Measurements from ENCODE around the gene ERI3. TPM values are rescaled to one million over a fixed set of nuclear protein-coding genes. Genes with fewer than 3 reads are reported as not detected.

ERI3 gene
- polyA plus RNA-seq, 3 donors, result 76.3 to 99.8 (median 95.8) TPM

DNA sequence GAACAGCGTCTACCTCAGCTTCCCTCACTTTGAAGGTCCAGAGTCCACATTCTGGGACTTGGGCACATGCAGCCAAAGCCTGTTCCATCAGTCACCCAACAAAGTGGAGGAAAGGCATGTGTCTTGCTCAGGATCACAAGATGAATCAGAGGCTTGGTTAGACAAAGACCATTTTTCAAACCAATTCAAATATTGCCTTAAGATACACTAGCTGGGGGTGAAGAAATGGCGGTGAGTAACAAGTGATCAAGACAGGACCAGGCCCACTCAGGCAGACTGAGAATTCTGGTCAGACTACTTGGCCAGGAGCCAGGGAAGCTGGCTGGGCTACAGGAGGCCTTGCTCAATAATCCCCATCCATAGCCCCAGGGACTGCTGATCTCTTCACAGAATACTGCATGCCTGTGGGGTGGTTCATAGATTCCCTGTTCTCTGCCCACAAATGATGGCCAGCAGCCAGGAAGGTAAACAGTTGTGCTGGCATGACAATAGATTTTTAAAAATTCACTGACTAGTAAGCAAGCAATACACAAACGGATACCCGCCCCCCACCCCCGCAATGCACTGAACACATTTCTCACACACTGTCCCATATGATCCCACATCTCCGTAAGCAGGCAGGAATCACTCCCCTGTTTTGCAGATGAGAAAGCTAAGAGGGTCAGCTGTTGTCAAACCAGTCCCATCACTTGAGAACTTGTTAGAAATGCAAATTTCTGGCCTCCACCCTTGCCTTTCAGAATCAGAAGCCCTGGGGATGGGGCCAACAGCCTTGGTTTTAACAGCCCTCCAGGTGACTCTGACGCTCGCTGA is 27.2 kb downstream of the ERI3 start:
- no peak for DNase-seq (ENCODE audit: extremely low read depth in 1 of 11, low read depth in 9 of 11, low spot score in 4 of 11)

DNA sequence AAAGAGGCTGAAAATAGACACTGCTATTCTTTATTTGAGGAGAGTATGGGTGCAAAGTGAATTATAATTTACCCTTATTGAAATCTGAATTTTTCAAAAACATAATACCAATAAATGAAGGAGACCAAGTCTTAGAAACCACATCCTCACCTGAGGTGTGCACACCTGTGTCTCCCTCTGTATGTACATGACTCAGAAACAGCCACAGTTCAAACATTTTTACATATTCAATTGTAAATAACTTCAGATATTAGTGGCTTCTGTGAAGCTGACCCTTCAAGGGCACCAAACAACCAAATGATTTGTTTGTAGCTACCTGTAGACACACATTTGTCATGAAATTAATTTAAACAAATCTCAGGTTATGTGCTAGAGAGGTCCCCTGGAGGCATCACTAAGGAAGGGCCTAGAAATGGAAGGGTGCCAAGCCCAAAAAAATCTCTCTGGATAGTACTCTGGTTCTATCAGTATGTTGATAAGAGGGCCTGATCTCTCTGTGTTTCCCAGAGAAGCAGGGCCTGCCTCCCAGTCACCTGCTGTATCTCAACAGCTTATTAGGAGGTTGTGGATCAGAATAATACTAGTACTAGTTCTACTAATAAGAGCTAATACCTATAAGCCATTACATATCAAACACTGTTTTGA is 28.1 kb downstream of the ERI3 start:
- no peak for DNase-seq (ENCODE audit: extremely low read depth in 1 of 11, low read depth in 9 of 11, low spot score in 4 of 11)

DNA sequence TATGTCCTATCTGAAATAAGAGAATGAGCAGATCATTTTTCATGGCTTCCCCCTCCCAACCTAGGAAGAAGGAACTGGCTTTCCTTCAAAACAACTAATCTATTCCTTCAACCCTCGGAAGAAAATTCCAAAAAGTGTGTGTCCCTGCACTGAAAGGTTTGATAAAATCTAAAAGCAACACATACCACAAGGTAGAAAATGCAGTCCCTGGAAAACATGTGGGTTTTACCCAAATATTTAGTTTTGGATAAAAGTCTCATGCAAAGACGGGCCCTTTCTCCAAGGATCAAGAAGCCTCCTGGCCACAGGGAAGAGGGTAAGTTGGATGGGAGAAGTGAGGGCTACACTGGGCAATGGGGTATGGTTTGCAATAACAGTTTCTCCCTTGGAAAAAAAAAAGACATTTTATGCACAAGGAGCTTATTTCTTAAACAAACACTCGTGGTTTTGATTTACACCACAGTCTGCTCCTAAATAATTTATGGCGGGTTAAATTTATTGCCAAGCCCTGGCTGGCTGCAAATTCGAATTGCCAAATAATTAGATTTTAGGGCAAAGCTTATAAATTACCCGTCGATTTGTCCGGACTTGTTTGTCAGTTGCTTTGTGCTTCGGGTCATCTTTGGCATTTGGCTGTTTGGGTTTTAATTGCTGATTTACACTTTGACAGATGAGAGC is 28.9 kb downstream of the ERI3 start:
- DNase-seq (ENCODE audit: extremely low read depth in 1 of 11, low read depth in 9 of 11, low spot score in 4 of 11), result no peak

DNA sequence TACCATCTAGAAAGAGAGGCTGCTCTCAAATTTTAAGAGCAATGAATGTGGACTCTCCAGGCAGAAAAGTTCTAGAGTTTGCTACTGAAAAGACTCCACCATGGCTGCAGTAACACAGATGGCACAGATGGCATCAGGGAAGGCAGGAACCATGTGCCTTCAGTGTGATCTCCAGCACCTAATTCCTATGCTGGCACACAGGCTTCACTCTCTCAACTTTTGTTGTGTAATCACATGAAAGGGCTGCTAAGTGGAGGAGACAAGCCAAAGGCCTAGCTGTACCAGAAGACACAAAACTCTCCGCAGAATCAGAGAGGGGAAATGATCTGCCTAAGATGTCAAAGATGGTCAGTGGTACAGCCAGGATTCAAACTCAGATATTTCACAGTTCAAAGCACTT is 31.1 kb downstream of the ERI3 start:
- no peak for DNase-seq (ENCODE audit: extremely low read depth in 1 of 11, low read depth in 9 of 11, low spot score in 4 of 11)

DNA sequence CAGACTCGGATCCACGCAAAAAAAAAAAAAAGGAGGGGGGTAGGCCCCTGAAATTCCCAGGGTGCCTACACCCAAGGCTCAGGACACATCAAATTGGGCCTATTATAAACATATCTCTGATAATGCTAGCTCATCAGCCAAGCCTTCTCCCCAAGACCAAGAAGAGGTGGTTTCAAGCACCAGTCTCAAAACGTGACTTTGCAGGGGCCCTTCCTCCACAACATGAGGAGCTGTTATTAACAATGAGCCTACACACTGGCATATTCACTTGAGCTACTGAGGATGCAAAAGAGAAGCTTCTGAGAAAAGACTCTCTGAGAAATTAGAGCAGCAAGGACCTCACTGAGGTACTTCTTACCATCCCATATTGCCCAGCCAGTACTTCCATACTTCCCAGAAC is 32.7 kb downstream of the ERI3 start:
- DNase-seq (ENCODE audit: extremely low read depth in 1 of 11, low read depth in 9 of 11, low spot score in 4 of 11), result no peak

DNA sequence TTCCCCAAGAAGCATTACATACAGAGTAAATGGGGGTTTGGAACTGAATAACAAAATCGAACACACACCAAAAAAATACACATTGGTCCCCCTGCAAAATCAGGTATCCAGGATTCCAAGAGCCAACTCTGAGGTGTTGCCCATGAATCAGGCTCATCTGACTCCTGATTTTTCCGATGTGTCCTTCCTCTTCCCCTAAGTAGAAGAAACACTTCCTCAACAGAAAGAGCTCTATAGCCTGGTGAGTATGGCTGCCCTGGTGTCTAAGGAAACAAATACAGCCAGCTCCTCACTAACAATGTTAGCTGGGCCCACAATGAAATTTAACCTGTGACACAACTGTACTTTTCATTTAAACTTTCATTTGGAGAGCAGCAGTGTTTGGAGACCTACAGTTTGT is 33.6 kb downstream of the ERI3 start:
- DNase-seq (ENCODE audit: extremely low read depth in 1 of 11, low read depth in 9 of 11, low spot score in 4 of 11), result no peak

DNA sequence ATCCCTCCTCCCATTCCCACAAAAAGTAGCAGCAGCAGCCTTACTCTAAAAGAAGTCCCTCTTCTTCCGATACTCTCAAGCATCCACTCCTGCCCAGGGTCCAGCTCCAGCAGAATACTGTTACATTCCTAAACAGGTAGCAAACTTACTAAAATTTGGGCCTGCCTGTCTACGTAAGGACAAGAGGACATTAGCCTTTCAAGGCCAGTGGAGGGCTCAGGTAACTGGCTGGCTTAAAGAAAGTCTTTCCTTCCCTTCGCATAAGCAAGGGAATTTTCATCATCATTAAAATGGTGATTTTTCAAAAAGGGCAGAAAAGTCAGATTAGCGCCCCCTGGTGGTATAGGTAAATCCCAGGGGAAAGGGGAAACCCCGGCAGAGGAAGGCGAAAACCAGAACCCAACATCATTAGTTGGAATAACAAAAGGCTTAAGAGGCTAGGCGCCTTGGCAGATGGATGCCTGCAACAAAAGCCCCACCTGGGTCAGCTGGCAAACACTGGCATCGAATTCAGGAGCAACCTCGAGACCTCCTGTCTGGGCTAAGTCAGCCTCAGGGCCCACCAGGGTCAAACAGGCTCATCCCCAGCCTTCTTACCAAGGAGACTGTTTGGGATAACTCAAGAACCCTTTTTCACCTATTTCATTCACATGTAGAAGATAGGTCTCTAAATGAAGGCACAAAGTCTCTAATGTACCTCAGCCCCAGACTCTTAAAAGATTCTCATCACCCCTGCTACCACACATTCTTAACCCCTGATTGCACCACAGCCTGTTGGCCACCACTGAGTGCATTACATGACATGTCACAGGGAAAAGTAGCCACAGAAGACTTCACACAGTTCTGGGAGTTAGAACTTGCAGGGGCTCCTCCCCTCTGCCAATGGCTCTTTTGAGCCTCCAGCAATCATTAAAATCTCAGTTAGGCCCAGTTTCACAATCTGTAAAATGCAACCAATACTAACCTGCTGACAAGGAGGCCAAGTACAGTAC is 36.7 kb downstream of the ERI3 start:
- no peak for DNase-seq (ENCODE audit: extremely low read depth in 1 of 11, low read depth in 9 of 11, low spot score in 4 of 11)

DNA sequence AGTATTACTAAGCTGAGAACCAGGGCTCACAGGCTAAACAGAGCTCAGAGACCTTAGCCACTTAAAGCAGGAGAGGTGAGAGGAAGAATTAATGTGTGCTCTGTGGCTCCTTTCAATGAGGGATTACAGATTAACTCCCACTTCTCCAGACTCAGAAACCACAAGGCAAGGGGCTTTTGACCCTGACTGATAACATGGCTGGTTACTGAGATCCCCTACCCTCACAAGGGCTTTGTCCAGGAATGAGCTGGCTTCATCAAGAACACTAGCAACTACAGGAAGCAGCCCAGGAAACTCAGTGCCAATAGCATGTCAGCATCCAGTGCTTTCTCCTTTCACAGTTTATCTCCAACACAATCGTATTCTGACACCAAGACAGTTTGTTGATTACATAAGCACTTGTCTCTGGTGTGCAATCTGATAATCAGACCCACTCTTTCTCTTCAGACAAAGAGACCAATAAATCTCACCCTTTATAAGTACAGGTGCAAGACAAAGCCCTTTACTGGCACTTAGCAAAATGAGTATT is 38.8 kb downstream of the ERI3 start:
- DNase-seq (ENCODE audit: extremely low read depth in 1 of 11, low read depth in 9 of 11, low spot score in 4 of 11), result no peak

DNA sequence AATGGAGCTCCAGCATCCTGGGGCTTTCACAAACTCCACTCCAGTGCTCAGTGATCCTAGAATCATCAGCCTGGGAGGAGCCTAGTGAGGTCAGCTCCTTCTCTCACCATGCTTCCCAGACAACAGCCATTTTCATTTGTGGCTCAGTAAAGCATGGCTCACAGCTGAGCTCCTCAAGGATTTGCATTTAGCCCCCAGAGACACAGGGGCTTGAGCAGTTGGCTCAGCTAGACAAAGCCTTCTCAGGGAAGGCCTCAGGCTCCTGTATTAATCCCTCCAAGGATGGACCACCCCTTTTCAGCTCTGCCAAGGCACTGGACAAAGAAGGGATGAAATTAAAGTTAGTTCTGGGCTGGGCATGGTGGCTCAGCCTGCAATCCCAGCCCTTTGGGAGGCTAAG is 39.5 kb downstream of the ERI3 start:
- no peak for DNase-seq (ENCODE audit: extremely low read depth in 1 of 11, low read depth in 9 of 11, low spot score in 4 of 11)

DNA sequence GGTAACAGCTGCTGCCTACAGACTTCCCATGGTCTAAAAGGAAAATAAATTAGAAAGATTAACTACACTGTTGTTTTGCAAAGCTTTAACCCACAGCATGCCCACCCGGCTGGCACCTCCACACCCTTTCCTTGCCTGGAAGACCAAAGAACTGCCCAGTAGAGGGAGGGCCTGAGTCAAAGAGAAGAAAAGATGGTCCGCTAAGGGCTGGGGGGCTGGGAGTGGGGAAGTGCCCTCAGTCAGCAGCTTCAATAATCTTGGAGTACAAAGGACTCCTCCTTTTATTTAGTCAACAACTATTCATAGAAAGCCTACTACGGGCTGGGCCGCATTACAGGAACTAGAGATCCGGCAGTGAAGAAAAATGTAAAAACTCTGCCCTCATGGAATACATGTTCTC is 40.6 kb downstream of the ERI3 start:
- no peak for DNase-seq (ENCODE audit: extremely low read depth in 1 of 11, low read depth in 9 of 11, low spot score in 4 of 11)

DNA sequence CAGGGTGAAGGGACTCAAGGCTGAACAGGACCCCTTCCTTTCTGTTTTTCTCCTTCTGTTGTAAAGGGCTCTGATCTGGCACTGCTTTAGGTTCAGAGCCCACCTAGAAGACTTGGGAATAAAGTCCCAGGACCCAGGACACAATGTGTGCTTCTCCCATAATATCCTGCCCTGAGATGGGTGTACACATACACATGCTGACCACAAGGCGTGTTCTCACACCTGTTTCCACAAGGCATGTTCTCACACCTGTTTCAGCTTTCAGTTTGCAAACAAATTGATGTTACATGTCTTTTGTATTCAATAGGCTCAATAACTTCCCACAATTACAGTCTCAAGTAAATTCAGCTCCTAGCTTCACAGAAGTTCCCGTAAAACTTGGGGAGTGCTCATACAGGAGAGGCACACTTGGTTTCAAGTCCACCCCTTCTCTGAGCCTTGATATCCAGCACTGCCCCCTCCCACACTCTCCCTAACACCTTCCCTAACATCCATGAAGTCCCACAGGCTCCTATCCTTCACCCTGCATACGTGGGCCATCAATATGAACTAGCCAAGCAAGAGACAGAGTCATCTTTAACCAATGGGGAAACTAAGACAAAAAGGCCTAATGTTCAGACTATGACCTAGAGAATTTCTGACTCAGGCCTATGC is 41.7 kb downstream of the ERI3 start:
- no peak for DNase-seq (ENCODE audit: extremely low read depth in 1 of 11, low read depth in 9 of 11, low spot score in 4 of 11)

DNA sequence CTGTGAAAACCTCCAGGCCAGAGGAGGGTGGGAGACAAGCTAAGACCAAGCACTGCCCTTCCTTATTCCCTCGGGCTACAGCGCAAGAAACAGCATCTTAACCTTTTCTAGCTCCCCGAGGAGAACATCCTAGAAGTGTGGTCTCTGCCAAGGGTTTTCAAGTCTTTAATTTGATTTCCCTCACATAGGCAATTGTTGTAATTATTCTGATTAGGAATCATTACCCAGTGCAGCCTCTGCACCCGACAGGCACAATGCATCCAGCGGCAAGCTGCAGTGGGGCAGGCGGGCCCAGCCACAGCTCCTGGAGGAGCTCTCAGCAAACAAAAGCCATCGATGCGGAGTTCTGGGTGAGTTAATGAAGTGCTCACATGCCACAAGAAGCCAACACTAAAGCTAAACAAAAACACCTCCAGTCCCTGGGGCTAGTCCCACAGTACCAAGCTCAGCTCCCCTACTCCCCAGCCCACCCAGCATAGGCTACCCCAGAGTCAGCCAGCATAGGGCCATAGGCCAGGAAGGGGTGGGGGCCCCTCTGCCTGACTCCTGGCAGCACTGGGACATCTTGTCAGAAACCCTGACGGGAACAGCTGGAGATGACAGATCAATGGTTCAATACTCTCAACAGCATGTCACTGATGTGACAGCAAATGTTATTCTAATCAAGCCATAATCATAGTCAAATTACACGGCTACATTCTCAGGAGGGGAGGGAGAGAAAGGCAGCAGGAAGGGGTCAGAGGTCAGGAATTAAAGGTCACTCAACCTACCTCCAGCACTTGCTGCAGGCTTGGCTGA is 42.5 kb downstream of the ERI3 start:
- DNase-seq (ENCODE audit: extremely low read depth in 1 of 11, low read depth in 9 of 11, low spot score in 4 of 11), result no peak

DNA sequence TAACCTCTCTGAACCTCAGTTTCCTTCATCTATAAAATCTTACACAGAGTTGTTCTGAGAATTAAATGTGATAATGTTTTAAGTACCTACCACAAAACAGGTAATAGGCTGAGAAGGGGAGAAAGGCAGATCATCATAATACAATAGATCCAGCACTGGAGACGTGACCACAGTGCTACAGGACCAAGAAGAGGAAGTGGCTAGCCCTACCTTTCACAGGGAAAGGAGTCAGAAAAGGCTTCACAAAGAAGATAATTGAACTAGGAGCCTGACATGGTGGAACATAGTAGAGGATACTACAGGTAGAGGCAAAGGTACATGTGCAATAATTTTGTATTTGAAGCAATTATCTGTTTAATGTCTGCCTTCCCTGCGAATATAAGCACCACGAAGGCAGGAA is 45.1 kb downstream of the ERI3 start:
- DNase-seq (ENCODE audit: extremely low read depth in 1 of 11, low read depth in 9 of 11, low spot score in 4 of 11), result no peak

DNA sequence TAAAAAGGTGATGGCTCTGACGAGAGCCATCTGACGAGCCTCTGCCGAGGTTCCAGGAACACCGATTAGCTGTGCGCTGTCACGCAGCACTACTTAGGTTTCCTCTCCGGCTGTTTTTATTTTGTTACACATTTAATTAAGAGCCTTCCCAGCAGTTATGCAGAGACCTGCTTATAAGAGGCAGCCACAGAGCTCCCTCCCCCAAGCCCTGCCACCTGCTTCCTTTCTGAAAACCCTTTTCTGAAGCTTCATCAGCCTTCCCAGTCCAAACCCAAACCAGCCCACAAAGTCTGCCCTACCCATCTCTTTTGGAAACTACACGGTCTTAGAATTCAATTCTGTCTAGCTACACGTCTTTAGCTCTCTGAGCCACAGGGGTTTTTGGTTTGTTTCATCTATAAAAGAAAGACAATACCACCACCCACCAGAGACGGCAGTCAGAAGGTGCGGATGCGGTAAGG is 49.1 kb downstream of the ERI3 start:
- DNase-seq (ENCODE audit: extremely low read depth in 1 of 11, low read depth in 9 of 11, low spot score in 4 of 11), result no peak

DNA sequence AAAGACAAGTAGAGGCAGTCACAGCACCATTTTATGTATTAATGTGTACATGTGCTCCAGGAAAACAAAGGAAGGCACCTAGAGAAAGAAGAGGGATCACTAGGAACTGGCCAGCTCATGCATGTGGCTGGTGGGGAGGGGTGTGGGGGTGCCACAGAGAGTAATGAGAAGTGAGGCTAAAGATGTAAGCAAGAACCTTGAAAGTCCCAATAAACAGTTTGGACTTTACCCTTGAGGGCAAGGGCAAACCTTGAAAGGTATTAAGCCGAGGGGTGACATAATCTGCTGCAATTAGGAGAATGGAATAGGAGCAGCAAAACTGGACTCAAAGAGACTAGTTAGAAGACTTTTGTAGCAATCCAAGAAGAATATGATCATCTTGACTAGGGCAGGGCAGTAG is 51.5 kb downstream of the ERI3 start:
- DNase-seq (ENCODE audit: extremely low read depth in 1 of 11, low read depth in 9 of 11, low spot score in 4 of 11), result no peak

DNA sequence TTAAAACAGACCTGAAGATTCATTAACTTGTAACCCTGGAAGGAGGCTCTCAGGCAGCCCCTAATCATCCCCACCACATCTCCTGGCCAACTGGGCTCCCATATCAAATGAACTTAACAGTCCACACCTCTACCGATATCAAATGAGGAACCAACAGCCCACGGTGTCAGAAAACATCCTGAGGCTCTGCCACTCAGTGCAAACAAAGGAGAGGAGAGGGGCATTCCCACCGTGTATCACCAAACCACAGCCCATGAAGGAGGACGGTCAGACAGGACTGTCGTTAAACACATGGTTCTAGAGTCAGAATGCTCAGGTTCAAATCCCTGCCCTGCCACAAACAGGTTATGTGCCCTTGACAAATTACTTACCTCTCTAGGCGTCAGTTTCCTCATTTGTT is 52.5 kb downstream of the ERI3 start:
- DNase-seq (ENCODE audit: extremely low read depth in 1 of 11, low read depth in 9 of 11, low spot score in 4 of 11), result no peak

DNA sequence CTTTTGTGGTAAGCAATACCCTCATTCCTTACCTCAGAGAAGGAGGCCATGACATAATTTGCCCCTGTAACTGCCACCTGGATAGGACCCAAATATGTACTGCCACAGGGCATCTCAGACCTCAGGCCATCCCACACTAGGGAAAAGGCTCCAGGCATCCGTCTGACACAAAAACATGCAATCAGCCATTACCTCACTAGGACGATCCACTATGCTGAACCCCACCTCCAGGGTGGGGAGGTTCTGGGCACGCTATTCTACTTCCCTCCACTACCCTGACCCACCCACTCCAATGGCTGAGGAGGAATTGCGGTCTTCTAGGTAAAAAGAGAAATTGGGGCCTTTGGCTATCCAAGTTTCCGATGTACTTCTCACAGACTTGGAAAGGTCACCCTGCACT is 53.6 kb downstream of the ERI3 start:
- no peak for DNase-seq (ENCODE audit: extremely low read depth in 1 of 11, low read depth in 9 of 11, low spot score in 4 of 11)

DNA sequence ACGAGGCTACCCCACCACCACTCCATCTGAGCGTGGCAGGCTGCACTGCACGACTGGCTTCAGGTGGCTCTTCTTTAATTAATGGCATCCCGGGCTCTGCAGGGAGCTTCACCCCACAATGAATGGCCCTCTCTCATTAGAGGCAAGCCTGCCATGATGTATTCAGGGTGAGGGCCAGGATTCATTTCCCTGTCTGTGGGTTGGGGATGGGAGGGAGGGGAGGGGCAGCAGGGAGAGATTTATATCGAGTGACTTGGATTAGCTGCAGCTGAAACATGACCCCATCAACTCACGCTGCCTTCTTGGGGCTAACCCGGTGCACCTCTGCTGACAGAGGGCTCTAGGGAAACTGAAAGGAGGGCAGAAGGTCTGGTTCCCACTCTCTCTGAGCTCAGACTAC is 54.2 kb downstream of the ERI3 start:
- no peak for DNase-seq (ENCODE audit: extremely low read depth in 1 of 11, low read depth in 9 of 11, low spot score in 4 of 11)

All from renal cortex interstitium (tissue), 11 donors.